Activated T-cell treated with anti-CD3 and anti-CD28 coated beads, Interleukin-2, amount 50 U/mL, for 48 hours (primary cell): ENCODE results near the gene MMP28.
"Not testable (repeated sequence)": the region's sequence is repeated elsewhere in the genome, so short reads cannot be mapped to it uniquely, and the experiment has no call there.

Experiments used
- DNase-seq, 2 experiments: peaks; one replicate each; pipeline ENCODE4 v3.0.0-alpha.2; 2020

The MMP28 gene

DNA sequence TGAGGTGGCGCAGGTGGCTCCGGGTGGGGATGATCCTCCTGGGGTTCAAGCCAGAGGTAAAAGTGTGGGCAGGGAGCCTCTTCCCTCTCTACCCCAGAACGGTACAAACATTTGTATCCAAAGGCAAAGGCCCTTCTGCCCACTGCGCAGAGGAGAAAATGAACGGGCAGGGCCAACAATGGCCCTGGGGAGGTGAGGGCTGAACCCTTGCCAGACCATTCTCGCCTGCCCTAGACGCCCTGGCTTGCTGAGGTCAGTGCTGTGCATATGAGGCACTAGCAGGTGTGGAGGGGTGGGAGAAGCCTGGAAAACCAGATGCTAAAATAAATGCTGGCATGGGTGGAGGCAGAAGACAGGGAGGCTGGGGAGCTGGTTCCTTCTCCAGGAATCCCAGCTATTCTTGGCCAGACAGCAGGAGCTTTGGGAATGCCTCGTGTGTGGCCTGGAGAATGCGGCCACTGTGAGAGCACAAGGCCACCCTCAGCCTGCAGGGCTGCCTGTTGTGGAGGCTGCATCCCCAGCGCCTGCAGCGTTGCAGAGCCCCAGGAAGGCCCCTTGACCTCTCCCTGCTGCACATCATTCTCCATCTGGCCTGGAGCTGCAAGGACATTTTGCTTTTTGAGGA is 30.2 kb downstream of the MMP28 start:
- DNase-seq: no peak

DNA sequence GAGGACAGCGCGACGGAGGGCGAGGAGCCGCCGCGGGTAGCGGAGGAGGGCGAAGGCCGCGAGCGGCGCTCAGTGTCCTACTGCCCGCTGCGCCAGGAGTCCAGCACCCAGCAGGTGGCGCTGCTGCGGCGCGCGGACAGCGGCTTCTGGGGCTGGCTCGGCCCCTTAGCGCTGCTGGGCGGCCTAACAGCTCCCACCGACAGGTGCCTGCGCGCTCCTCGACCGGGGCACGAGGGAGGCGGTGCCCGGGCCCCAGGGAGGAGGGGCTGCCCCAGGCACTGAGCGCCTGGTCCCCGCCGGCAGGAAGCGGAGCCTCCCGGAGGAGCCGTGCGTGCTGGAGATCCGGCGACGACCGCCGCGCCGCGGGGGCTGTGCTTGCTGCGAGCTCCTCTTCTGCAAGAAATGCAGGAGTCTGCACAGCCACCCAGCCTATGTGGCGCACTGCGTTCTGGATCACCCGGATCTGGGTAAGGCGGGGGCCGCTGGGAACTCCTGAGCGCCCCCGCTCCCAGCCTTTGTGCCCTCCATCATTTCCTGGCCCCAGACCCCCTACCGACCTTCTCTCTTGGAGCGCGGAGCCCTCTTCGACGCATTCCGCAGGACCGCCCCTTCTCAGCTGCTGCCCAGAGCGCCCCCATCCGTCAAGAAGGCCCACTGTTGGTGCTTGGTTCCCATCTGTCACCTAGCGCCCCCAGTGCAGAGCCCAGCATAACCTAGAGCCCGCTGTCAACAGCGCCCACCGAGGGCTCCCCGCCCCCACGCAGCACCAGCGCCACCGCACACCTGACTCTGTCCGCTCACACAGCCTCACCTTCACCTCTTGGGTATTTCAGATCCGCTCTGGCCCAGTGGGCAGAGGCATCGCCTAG is 31.1 kb downstream of the MMP28 start:
- peak; percentile 92 to 95 for DNase-seq

DNA sequence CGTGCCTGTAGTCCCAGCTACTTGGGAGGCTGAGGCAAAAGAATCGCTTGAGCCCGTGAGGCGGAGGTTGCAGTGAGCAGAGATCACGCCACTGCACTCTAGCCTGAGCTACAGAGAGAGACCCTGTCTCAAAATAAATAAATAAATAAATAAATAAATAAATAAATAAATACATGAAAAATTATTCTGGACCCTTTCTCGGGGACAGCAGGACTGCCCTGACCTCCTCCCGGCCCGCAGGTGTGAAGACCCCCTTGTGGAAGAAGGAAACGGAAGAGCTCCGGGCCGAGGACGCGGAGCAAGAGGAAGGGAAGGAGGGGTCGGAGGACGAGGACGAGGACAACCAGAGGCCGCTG is 31.7 kb downstream of the MMP28 start:
- DNase-seq: no peak

DNA sequence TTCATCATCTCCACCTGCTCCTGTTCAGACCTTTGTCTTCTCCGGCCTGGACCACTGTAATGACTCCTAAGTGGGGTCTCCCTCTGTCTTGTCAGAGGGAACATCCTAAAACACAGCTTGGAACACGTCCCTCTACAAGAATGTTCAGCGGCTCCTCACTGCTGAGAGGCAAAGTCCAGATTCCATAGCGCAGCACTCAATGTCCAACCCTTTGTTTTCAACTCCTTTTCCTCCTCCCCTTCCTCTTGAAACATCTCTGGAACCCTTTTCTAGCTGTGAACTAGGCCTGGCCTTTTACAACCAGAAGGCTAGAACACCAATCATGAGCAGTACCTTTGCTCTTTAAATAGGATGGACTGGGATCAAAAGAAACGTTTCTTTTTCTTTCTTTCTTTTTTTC is 33.8 kb downstream of the MMP28 start:
- no peak for DNase-seq

DNA sequence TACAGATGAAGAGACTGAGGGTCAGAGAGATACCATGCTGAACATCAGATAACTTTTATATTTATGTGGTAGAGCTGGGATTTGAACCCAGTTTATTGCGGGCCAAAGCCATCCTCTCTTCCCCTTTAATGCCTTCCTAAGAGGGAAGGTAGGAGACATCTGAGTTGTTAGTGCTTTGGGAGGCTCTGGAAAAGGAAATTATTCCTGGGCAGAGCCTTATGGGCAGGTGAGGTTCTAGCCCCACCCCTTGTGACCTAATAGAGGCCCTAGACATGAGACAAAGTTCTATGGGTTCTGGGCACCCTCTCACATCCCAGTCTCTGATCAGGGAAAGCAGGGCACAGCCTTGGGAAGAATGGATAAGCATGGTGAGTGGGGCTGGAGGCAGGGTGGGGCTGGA is 34.9 kb downstream of the MMP28 start, which contains the start of gene C17orf50:
Gene C17orf50, plus strand, starts transcription at position 301 of the 400 bp plus-strand sequence. Its CDS starts 55 bp downstream, at position 356.
- no peak for DNase-seq

DNA sequence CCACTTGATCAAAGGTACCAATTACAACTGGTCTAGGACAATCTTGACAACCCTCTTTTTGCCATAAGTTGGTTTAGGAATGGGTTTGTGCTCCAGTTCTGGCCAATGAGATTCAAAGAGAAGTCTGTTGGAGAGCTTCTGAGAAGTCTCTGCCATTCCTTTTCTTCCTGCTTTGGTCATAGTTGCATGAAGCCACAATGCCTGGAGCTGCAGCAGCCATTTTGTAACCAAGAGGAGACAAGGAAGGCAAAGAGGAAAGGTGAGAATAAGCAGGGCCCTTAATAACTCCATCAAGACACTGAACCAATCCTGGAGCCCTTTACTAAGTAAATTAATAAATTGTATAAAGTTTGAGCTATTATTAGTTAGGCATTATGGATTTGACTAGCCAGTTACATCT is 38.2 kb downstream of the MMP28 start:
- no peak for DNase-seq

DNA sequence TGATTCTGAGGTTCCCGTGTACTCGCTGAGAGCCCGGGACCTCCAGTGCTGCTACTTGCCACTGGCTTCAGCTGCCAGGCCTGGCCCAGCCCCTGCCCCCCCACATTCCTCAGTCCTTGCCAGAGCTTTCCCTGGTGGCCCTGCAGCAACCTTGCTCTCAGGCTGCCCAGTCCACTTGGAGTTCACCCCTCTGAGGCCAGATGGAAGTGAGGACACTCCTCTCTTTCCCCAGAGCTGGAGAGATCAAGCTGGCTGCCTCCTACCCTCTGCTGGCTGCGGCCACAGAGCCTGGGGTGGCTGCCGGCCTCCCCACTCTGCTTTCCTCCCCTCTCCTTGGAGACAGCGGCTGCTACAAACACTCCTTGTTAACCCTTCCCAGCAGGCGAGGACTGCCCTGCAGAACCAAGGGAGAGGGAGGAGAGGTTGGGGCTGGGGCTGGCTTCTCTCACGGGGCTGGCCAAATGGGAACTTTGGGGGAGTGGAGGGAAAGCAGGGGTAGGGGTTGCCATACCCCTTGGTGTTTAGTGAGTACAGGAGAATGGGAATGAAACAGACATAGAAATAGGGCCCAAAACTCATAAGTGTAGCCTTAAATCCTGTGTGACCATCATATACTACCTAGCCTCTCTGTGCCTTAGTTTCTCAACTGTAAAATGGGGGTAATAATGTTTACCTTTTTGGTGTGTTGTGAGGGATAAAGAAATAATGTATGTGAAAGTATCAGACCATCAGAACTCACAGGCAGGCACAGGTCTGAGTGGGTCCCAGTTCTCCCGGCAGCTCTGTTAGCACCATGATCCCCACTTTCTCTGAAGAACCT is 42.3 kb downstream of the MMP28 start, which contains the start of gene GAS2L2:
Gene GAS2L2, minus strand, starts transcription at position 295 of the 820 bp plus-strand sequence. CDS start 389 bp downstream, outside the sequence.
- DNase-seq: no peak

DNA sequence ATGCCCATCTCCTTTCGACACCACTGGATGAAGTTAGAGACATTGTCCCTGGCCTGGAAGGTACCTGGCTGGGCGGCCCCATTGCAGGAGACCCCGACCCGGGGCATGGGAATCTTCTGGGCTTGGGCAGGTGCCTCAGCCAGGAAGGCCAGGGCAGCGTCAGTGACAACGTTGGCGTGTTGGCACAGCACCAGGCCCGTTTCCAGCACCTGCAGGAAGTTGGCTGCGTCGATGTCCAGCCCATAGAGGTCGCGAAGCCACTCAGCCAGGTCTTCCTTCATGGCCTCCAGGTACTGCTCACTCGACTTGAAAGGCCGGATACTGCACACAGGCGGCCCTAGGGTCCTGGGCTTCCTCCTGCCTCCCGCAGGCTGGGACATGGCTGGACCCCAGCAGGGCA is 43.0 kb downstream of the MMP28 start:
- DNase-seq: no peak

DNA sequence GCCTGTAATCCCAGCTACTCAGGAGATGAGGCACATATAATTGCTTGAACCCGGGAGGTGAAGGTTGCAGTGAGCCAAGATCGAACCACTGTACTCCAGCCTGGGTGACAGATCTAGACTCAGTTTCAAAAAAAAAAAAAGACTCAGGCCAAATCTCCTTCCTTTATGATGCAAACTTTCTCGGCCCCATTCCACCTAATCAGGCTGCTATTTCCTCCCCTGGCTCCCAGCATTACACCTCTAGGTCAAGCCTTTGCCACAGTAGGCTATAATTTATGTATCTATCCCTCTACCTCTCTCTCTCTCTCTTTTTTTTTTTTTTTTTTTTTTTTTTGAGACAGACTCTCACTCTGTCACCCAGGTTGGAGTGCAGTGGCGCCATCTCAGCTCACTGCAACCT is 43.9 kb downstream of the MMP28 start:
- DNase-seq: not testable (repeated sequence)

DNA sequence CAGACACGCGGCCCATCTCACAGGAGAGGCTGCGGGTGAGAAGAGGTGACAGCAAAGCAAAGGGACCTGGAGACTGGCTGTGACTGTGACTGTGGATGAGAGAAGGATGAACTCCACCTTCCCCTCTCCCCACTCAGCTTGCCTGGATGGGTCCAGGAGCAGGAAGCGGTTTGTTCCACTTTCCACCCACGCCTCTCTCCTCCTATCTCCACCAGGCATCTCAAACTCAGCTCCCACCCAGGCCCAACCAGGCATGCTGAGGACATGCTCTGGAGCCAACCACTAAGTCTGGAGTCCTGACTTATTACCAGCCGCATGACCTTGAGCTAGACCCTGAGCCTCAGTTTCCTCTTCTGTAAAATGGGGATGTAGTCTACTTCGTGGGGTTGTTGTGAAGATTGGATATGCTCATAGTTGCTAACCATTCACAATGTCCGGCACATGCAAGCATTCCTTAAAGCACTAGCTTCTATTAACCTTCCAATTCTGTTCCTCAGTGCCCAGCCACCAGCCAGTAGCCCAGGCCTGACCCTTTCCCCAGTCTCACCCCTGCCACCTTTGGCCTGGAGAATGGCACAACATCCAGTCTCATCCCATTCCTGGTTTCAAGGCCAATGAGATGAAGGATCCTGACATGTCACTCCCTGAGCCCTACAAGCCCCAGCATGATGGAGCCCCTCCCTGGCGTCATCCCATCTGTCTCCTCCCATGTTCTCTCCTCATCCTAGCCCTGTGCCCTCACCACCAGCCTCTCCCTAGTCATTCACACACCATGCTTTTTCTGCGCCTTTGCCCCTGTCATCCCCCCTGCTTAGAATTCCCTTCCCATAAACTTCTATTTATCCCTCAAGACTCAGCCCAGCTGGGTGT is 44.7 kb downstream of the MMP28 start:
- DNase-seq: no peak

DNA sequence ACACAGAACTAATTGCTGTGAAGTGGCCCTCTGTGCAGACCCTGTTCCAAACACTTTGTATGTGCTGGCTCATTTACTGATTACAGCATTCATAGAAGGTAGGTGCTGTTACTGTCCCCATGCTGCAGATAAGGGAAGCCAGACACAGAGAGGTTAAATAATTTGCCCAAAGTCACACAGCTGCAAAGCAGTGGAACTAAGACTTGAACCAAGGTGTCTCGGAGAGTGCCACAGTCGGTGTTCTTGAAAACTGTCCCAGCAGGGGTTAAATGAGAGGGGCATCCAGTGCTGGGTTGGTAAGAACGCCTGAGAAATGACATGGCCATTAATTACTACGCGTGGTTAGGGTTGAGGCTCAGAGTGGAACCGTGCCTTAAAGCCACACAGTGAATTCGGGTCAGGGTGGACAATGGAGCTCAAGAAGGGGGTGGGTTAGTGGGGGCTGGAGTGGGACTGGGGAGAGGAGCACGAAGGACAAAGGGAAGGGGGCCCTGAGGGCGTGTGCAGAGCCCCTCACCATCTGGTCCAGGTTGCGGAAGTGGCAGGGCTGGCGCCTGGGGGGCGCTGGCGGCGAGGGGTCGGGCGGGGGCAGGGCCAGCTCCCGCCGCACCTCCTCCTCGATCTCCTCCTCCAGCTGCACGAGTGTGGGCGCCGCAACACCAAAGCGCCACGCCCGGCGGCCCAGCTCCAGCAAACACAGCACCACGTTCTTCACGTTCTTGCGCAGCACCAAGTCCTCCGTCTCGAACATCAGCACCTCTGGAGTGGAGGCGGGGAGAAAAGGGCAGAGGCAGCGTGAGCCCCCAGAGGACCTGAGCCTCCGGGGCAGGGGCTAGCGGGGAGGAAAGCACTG is 45.7 kb downstream of the MMP28 start:
- peak in 1 of 2 experiments; percentile 44 for DNase-seq

DNA sequence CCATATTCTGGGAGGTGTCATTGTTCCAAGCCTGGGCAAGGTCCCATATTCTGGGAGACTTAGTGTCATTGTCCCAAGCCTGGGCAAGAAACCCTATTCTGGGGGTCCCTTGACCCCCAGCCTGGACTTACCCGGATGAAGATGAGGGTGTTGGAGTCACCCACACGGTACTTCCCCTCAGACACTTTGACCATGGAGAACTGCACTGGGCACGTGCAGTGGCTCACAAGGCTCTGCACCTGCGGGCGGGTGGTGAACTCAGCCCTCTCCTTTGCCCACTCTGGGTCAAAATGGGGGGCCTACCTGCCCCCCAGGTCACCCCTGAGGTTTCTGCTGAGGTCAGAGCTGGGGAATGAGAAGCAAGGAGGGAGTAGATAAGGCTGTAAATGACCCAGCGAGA is 46.5 kb downstream of the MMP28 start:
- DNase-seq: no peak

DNA sequence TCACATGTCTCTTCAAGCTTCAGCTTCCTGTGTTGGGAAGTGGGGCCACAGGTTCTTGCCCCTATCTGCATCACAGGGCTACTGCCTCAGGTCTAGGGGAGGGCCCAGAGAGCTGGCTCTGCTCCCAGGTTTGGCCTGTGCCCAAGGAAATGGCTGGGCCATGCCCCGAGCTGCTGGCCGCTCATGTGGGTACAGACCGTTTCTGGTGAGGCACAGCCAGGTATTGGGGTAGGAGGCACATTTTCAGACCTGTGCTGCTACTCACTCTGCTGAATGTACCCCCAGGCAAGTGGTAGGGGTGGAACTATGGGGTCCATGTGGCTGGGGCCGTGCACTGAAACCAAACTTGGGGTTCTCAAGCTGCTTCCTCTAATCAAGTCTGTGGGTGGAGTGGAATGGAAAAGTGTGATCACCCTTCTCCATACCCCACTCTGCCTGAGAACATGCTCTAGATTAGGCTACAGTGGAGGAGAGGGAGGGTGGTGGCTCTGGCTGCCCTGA is 47.0 kb downstream of the MMP28 start:
- peak in 1 of 2 experiments; percentile 37 for DNase-seq

DNA sequence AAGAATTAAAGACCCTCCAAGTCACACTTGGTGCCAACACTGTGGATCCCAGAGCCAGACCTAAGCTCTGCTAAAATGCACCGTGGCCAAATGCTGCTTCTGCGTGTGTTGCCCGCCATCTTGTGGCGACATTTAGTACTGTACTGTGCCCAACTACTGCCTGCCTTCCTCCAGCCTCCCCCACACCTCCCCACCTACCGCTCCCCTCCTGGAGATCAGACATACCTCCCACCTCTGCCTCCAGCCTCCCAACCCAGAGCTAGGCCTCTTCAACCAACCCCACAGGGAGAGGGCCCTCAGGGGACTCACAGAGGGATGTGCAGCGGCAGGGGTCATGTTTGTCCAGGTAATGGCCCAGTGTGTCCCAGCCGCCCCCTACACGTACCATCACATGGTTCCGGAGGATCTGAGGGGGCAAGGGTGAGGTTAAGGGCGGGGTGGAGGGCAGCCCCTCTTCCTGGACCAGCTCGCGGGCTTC is 47.9 kb downstream of the MMP28 start:
- peak; percentile 87 to 89 for DNase-seq

DNA sequence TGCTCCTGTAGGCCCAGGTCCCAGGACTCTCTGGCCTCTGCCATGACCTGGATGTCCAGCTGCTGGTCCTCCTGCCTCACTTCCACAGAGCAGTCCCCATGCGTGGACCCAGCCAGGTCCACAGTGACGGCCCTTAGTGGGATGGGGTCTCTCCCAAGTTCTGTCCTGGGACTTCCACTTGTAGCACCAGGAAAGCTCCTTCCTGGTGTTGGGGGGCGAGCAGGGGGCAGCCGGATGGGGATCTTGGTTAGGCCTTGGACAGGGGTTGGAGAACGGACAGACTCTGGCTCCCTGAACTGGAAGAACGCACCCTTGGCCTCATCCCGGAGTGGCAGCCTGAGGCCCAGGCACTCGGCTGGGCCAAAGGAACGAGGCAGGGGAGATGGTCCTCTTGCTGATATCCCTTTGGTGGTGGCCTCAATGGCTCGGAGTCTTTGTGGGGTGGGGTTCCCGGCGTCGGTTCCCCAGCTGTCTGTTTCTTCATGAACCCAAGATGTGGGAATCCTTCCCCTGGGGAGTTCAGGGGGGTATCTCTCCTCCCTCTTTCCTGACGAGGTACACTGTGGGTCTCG is 49.6 kb downstream of the MMP28 start:
- DNase-seq: peak in 1 of 2 experiments; percentile 16

DNA sequence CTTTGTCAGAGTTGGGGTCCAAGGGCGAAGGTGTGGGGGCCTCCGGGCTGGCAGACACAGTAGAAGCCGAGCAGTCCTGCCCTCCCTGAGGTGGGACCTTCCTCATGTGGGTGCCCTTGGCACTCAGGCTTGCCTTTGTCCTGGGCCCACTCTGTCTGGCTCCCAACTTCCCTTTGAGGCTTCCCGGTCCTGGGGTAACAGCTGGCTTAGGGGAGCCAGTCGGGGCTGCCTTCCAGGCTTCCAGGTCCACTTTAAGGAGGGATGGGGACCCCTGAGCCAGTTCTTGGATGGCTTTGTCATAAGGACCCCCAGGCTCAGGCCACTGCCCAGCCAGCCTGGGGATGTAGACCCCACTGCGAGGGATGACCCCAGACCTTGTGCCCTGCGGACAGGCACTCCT is 50.2 kb downstream of the MMP28 start:
- DNase-seq: no peak

DNA sequence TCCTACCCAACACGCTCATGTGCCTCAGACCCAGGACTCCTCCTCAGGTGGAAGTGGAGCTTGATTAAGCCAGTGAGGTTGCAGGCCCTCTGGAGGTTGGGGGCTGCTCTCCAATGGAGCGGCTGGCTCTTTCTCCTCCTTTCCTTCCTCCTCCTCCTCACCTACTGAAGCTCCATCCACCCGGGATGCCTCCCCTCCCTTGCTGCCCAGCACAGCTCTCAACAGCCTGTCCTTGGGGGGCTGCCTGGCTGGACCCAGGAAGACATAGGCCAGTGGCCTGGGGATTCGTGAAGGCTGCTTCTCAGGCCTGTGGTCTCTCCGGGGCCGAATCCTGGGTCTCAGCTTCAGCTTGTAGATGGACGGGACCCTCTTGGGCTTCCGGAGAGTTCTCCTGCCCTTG is 50.6 kb downstream of the MMP28 start:
- no peak for DNase-seq

DNA sequence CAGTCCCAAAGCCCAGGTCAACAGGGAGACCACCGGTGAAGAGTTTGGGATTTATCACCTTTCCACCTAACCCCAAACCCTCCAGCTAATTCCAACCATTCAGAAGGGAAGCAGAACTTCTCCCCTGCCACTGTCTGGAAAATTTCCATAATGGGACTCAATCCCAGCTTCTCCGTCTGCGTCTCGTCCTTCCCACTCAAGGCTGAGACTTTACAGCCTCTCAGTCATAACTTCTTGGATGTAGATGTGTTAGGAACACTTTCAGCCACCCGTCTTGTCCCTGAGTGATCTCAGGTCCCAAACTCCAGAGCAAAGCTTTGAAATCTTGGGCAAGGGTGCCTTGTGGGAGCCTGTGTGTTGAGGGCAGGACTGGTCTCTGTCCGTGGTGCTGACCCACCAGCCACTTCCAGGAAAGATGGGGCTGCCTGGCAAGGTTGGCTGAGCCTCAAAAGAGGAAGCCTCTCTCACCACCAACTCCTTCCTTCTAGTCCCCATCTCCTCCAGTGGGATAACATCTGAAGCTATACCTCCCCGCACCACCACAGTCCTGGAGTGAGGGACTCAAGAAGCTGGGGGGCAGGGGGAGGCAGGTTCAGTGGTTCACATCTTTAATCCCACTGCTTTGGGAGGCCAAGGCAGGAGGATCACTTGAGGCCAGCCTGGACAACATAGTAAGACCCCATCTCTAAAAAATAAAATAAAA is 51.7 kb downstream of the MMP28 start:
- peak in 1 of 2 experiments; percentile 46 for DNase-seq

DNA sequence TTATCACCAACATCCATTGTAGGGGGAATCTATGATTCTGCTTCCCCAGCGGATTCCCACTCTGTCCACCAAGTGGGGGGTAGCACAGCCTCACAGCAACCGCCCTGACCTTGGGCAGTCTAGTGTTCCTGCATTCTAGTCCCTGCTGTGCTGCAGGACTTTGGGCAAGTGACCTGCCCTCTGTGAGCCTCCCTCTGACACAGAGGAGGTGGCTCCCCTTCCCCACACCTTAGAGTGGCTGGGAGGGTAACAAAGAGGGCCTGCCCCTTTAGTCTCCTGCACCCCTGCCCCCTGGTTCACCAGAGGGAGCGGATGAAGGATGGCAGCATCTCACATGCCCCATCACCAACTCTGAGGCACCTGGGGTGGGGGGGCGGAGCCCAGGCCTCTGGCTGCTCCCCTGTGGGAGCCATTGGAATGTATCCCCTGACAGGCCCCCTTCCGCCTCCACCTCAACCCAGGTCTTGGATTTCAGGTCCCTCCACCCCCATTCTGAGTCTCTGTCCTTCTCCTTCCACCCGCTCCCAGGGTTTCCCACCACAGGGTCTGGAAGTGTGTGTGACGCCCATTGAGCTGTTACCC is 52.5 kb downstream of the MMP28 start:
- peak in 1 of 2 experiments; percentile 15 for DNase-seq
